NCI-H1092 treated with DMSO at 0.1 percent for 48 hours (cell line): ENCODE results near the gene KLRC2.
"Not testable (repeated sequence)": the region's sequence is repeated elsewhere in the genome, so short reads cannot be mapped to it uniquely, and the experiment has no call there.

Source experiments
- DNase-seq: peaks from one replicate; lab custom pipeline; 2025; lab: John Stamatoyannopoulos, UW

Gene KLRC2

GRCh38 chr12:10405294-10405693 is 30.5 kb downstream of the KLRC2 start:
- DNase-seq, result no peak

DNA sequence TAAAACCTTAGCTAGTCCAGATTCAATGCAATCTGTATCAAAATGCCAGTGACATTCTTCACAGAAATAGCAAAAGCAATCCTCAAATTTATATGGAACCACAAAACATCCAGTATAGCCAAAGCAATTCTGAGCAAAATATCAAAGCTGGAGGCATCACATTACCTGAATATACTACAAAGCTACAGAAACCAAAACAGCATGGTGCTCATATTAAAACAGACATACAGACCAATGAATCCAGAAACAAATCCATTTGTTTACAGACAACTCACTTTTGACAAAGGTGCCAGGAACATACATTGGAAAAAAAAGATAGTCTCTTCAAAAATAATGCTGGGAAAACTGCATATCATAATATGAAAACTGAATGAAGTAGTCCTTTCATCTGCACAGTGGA is 31.0 kb downstream of the KLRC2 start:
- no peak for DNase-seq

- no peak for DNase-seq
Observed at GRCh38 chr12:10400829-10401228, 35.0 kb downstream of the KLRC2 start.

GRCh38 chr12:10398168-10398567 is 37.6 kb downstream of the KLRC2 start:
- no peak for DNase-seq

- no peak for DNase-seq
Observed at GRCh38 chr12:10397296-10397695, 38.5 kb downstream of the KLRC2 start.

DNA sequence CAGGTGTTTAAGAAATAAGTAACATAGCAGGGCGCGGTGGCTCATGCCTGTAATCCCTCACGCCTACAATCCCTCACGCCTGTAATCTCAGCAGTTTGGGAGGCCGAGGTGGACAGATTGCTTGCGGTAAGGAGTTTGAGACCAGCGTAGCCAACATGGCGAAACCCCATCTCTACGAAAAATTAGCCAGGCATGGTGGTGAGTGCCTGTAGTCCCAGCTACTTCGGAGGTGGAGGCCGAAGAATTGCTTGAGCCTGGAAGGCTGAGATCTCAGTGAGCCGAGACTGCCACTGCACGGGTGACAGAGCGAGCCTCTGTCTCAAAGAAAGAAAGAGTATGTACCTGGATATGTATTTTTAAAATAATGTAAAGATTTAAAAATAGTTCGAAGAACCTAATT is 39.6 kb downstream of the KLRC2 start:
- DNase-seq, result not testable (repeated sequence)

- DNase-seq, result no peak
Observed at GRCh38 chr12:10395390-10395998, 40.3 kb downstream of the KLRC2 start.

GRCh38 chr12:10394531-10395152 is 41.2 kb downstream of the KLRC2 start:
- not testable (repeated sequence) for DNase-seq

GRCh38 chr12:10393291-10393690 is 42.5 kb downstream of the KLRC2 start:
- DNase-seq, result no peak

DNA sequence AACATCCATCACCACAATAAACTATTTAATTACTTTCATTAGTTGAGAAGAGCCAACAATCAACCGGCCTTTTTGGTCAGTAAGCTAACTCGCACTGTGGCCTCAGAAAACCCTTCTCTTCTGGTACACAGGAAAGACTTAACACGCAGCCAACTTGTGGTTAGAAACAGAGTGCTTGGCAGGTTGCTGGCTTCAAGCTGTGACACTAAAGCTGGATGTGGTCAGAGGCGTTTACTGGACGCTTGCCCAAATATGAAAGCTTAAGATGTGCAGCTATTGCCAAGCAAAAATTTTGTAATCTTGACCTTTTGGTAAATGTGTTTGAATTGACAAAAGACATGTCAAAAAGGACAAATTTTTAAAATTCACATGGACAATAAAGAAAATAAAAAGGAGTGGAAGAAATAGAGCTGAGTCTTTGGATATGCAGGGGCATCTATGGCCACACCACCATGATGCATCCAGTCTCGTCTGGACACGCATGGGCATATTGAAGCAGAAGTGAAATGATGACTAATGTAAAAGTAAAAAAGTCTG is 43.3 kb downstream of the KLRC2 start:
- DNase-seq, result peak; percentile 75

GRCh38 chr12:10390991-10391390 is 44.8 kb downstream of the KLRC2 start:
- DNase-seq, result not testable (repeated sequence)

GRCh38 chr12:10389904-10390303 is 45.9 kb downstream of the KLRC2 start, which contains the start of gene KLRK1:
TSS of gene KLRK1 (minus strand) at chr12:10390041. CDS start at chr12:10388810, 1,231 bp downstream.
- DNase-seq, result no peak

DNA sequence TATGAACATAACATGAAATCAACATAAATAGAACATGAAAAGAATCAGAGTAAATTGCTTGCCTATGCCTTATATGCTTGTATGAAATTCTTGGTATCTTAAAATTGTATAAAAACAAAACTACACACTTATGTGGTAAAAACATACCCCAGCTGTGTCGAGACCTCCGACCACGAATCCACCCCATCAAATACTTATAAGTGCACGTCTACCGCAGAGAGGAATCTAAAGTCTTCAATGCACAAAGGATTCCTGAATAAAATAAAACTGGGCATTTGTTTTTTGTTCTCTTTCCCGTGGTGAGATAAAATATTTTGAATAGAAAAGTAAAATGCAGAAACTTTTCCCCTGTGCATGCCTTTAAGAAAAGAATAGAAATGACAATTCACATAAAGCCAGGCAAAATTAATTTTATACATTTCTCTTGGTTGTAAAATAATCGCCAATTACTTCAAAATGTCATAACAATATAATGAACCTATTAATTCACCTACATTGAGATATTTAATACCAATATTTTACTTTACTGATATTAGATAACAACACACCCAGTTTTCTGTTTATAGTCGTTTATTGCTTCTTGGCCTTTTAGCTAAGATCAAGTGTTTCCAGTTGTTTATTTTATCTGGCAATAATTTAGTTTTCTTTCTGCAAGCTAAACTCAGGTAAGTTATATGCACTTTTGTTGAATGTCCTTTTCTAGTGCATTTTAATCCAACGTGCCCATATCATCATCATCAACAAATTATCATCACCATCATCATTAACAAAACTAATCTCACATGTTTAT is 47.0 kb downstream of the KLRC2 start:
- no peak for DNase-seq

- DNase-seq, result not testable (repeated sequence)
Observed at GRCh38 chr12:10387498-10387897, 48.3 kb downstream of the KLRC2 start.

- no peak for DNase-seq
Observed at GRCh38 chr12:10386857-10387256, 49.0 kb downstream of the KLRC2 start.

GRCh38 chr12:10385166-10385613 is 50.6 kb downstream of the KLRC2 start:
- DNase-seq, result no peak

DNA sequence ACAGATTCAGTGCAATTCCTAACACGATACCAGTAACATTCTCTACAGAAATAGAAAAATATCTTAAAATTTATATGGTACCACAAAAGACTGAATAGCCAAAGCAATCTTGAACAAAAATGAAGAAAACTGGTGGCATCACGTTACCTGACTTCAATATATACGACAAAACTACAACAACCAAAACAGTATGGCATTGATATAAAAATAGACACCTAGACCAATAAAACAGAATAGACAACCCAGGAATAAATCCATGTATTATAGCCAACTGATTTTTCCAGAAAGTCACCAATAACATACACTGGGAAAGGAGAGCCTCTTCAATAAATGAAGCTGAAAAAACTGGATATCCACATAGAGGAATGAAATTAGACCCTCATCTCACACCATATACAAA is 51.6 kb downstream of the KLRC2 start:
- no peak for DNase-seq

- DNase-seq, result no peak
Observed at GRCh38 chr12:10381928-10382628, 53.7 kb downstream of the KLRC2 start.
